HEK293T (cell line): ENCODE results near the gene SH3BP5L.

Experiments used
- ARNT ChIP-seq: fragments of 450-650 bp; IDR thresholded peaks from 2 replicates; pipeline ENCODE4 v1.6.1; 2017; ENCODE audit warnings: mild to moderate bottlenecking
- BHLHE40 ChIP-seq: fragments of 450-650 bp; IDR thresholded peaks from 2 replicates; pipeline ENCODE4 v1.6.1; 2016; ENCODE audit warnings: mild to moderate bottlenecking, moderate library complexity, borderline replicate concordance
- CTBP1 ChIP-seq: fragments of 450-650 bp; IDR thresholded peaks from 2 replicates; pipeline ENCODE4 v1.6.1; 2016; ENCODE audit warnings: borderline replicate concordance
- ELF4 ChIP-seq: fragments of 450-650 bp; IDR thresholded peaks from 2 replicates; pipeline ENCODE4 v1.6.1; 2017; ENCODE audit warnings: antibody characterized with exemption
- FOXA1 ChIP-seq: fragments of 450-650 bp; IDR thresholded peaks from 2 replicates; pipeline ENCODE4 v1.6.1; 2016; ENCODE audit warnings: mild to moderate bottlenecking
- FOXK2 ChIP-seq: fragments of 450-650 bp; IDR thresholded peaks from 2 replicates; pipeline ENCODE4 v1.6.1; 2016; ENCODE audit warnings: mild to moderate bottlenecking
- FOXM1 ChIP-seq: fragments of 450-650 bp; IDR thresholded peaks from 2 replicates; pipeline ENCODE4 v1.6.1; 2017; ENCODE audit warnings: mild to moderate bottlenecking, borderline replicate concordance
- L3MBTL2 ChIP-seq: fragments of 450-650 bp; conservative IDR thresholded peaks from 2 replicates; pipeline ENCODE4 v1.6.1; 2016; ENCODE audit warnings: mild to moderate bottlenecking
- NFRKB ChIP-seq: fragments of 450-650 bp; IDR thresholded peaks from 2 replicates; pipeline ENCODE4 v1.6.1; 2016; ENCODE audit warnings: mild to moderate bottlenecking, moderate library complexity
- PKNOX1 ChIP-seq: fragments of 450-650 bp; IDR thresholded peaks from 2 replicates; pipeline ENCODE4 v1.6.1; 2016
- SP1 ChIP-seq: fragments of 450-650 bp; IDR thresholded peaks from 2 replicates; pipeline ENCODE4 v1.6.1; 2017
- SUZ12 ChIP-seq: fragments of 450-650 bp; IDR thresholded peaks from 2 replicates; pipeline ENCODE4 v1.6.1; 2016; ENCODE audit warnings: mild to moderate bottlenecking
- TARDBP ChIP-seq: fragments of 450-650 bp; IDR thresholded peaks from 2 replicates; pipeline ENCODE4 v1.6.1; 2016
- ZNF384 ChIP-seq: fragments of 450-650 bp; IDR thresholded peaks from 2 replicates; pipeline ENCODE4 v1.6.1; 2016

GRCh38 chr1:248843687-248844086 is 18.0 kb upstream of the SH3BP5L start:
- TF ChIP-seq FOXM1: no peak
- TF ChIP-seq NFRKB: no peak
- TF ChIP-seq FOXK2: no peak
- TF ChIP-seq SP1: no peak
- no peak for TF ChIP-seq ELF4
- TF ChIP-seq ZNF384: no peak
- no peak for TF ChIP-seq BHLHE40
- no peak for TF ChIP-seq SUZ12
- no peak for TF ChIP-seq CTBP1
- no peak for TF ChIP-seq FOXA1
- no peak for TF ChIP-seq TARDBP
- no peak for TF ChIP-seq L3MBTL2
- TF ChIP-seq ARNT: no peak
- no peak for TF ChIP-seq PKNOX1
